HUES48 (cell line): ENCODE measurements around the gene HSPA1L.
"Not testable (repeated sequence)": the region's sequence is repeated elsewhere in the genome, so short reads cannot be mapped to it uniquely, and the experiment has no call there.

Experiments used
- H3K27ac ChIP-seq: one replicate; pipeline ENCODE4 v1.7.0; 2013; ENCODE audit warnings: low read depth, low read length, inconsistent platforms
- H3K27me3 ChIP-seq: 2 replicates; pipeline ENCODE4 v1.6.1; 2013; ENCODE audit warnings: mild to moderate bottlenecking, low read length; ENCODE audit not compliant: control insufficient read depth, insufficient read depth
- H3K36me3 ChIP-seq: 2 replicates; pipeline ENCODE4 v1.6.1; 2013; ENCODE audit warnings: low read length; ENCODE audit not compliant: control insufficient read depth, insufficient read depth
- H3K4me1 ChIP-seq: 2 replicates; pipeline ENCODE4 v1.6.1; 2013; ENCODE audit warnings: mild to moderate bottlenecking, low read length; ENCODE audit not compliant: control insufficient read depth, insufficient read depth
- H3K4me3 ChIP-seq: 2 replicates; pipeline ENCODE4 v1.5.1; 2013; ENCODE audit warnings: mild to moderate bottlenecking, low read depth, low read length
- H3K9ac ChIP-seq: 2 replicates; pipeline ENCODE4 v1.6.1; 2013; ENCODE audit warnings: mild to moderate bottlenecking, low read depth, low read length, moderate library complexity
- H3K9me3 ChIP-seq: 2 replicates; pipeline ENCODE4 v1.6.1; 2013; ENCODE audit warnings: low read length; ENCODE audit not compliant: control insufficient read depth, insufficient read depth

The HSPA1L gene

GRCh38 chr6:31815025-31815838, at the start of gene HSPA1L, which contains the start of gene HSPA1A:
Gene HSPA1L (minus strand): TSS chr6:31815283. CDS start chr6:31811972, 3,311 bp downstream.
Gene HSPA1A (plus strand): TSS chr6:31815543. CDS start chr6:31815757, 214 bp downstream.
- H3K27ac ChIP-seq: peak within 1 kb of the TSS; percentile 100
- H3K36me3 ChIP-seq: no peaks in the 10 kb centered on the region
- H3K4me1 ChIP-seq: peaks cover 10% of the 10 kb centered on the region; the same call in 1 of the 2 replicates

DNA sequence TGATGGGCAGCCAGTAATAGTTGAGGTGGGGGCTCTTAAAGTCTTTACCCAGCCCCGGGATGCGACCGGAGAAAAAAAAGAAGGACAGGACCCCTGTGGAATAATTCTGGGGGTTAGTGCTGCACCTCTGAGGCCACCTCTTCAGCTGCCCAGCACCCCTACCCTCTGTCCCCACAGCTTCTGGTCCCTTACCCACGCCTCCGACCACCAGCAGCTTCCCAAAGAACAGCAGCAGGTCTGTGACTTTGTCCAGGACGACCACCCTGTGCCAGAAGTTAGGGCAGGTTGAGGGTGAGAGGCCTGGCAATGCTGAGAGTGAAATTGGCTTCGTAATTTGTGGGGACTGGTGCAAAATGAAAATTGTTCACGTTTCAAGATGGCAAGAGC, 49.7 kb upstream of the HSPA1L start:
- Histone ChIP-seq H3K27me3 (no peaks in the 10 kb centered on the region), H3K4me3 (no peak overlapping the region), H3K4me1 (peaks cover 6% of the 10 kb centered on the region; the same call in 1 of the 2 replicates), H3K9me3 (no peaks in the 10 kb centered on the region), H3K27ac (no peak overlapping the region), H3K36me3 (peaks cover 12% of the 10 kb centered on the region), H3K9ac (no peak overlapping the region)

More at GRCh38 chr6:31815025-31815838, at the start of gene HSPA1L, which contains the start of gene HSPA1A:
- Histone ChIP-seq H3K9me3 (no peaks in the 10 kb centered on the region), H3K4me3 (peak within 1 kb of the TSS; percentile 72), H3K9ac (peak within 1 kb of the TSS; percentile 46), H3K27me3 (no peaks in the 10 kb centered on the region)

DNA sequence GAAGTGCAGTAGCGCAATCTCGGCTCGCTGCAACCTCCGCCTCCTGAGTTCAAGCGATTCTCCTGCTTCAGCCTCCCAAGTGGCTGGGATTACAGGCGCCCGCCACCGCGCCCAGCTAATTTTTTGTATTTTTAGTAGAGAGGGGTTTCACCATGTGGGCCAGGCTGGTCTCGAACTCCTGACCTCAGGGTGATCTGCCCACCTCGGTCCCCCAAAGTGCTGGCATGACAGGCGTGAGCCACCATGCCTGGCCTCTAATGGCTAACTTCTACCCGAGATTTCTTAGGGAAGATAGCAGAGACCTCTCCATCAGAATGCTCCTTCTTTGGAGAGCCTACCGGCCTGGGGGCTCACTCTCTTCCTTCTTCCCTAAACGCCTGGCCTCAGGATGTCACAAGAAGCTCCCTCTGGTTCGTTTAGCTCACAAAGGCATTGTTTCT, 49.1 kb upstream of the HSPA1L start:
- not testable (repeated sequence) for H3K27me3 ChIP-seq, H3K4me1 ChIP-seq, H3K9me3 ChIP-seq
- H3K9ac ChIP-seq: peak overlapping the region; percentile 33; the same call in 1 of the 2 replicates
- peak overlapping the region; percentile 84 for H3K27ac ChIP-seq
- H3K36me3 ChIP-seq: peaks cover 19% of the 10 kb centered on the region
- peak overlapping the region; percentile 75 for H3K4me3 ChIP-seq

DNA sequence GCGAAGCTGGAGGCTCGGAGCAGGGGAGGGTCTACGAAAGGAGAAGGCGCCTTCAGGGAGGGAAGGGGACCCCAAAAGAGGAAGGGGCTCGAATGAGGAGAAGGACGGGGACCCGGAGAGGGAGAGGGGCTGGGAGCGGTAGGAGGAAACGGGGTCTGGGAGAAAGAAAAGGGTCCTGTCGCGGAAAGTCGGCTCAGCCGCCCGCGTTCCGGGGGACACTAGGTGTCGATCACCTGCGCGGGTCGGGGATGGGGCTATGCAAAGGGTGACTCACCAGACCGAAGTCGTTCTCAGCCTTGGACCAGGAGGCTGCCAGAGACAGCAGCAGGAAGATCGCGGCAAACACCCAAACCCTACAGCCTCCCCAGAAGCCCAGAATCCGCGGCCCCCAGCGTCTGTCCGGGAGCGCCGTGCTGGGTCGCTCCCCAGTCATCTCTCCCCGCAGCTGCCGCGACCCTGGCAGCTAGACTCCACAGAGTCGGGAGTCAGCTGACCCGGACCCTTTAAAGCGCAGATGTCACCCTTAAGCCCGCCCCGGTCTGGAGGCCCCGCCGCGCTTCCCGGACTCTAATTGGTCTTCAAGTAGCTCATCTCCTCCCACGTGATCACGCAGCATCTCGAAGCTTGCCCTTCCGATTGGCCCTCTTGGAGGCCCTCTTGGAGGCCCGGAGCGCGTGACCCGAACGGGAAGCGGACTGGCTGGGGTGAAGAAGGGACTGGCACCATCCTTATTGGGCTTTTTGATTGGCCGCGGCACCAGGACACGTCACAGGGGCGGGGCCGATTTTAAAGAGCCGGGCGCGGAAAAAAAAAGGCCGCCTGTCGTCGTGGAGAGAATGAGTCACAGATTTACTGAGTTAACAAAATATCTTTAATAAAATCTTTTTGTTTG, 47.5 kb upstream of the HSPA1L start, which contains the start of gene NEU1:
TSS of gene NEU1 (minus strand) at position 478 of the 892 bp plus-strand sequence. CDS start at position 433, 45 bp downstream.
- Histone ChIP-seq H3K36me3 (peaks cover 26% of the 10 kb centered on the region), H3K9me3 (no peaks in the 10 kb centered on the region), H3K27me3 (no peaks in the 10 kb centered on the region), H3K27ac (peak within 1 kb of the TSS; percentile 84), H3K9ac (peak within 1 kb of the TSS; percentile 33), H3K4me1 (peaks cover 6% of the 10 kb centered on the region; the same call in 1 of the 2 replicates), H3K4me3 (peak within 1 kb of the TSS; percentile 89)

GRCh38 chr6:31861919-31862343, 46.8 kb upstream of the HSPA1L start:
- Histone ChIP-seq H3K27ac (no peak overlapping the region), H3K27me3 (no peaks in the 10 kb centered on the region), H3K9me3 (no peaks in the 10 kb centered on the region), H3K36me3 (peaks cover 26% of the 10 kb centered on the region), H3K4me3 (peak overlapping the region; percentile 89), H3K9ac (0 out of 2 replicates have a peak overlapping the region, but pooled peaks have one; percentile 14), H3K4me1 (peaks cover 6% of the 10 kb centered on the region; the same call in 1 of the 2 replicates)

DNA sequence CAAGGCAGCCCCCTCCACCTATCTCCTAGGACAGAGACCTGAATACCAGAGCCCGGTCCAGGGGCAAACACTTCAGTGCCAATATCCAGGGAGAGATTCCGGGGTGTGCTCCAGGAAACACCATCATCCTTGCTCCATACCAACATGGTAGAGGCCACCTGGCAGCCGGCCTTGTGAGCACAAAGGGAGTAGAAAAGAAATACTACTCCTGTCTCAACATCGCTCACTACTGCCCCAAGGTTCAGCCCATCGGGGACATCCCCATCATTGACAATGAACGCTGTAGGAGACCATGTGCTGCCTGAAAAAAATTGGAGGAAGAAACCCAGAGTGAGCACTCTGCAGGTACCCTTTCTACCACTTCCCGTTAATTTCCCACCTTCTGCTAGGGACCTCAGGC, 46.1 kb upstream of the HSPA1L start:
- Histone ChIP-seq H3K27ac (no peak overlapping the region), H3K9me3 (no peaks in the 10 kb centered on the region), H3K36me3 (peaks cover 26% of the 10 kb centered on the region), H3K9ac (no peak overlapping the region), H3K4me3 (no peak overlapping the region), H3K27me3 (no peaks in the 10 kb centered on the region), H3K4me1 (peaks cover 6% of the 10 kb centered on the region; the same call in 1 of the 2 replicates)

GRCh38 chr6:31860349-31860748, 45.3 kb upstream of the HSPA1L start:
- H3K27me3 ChIP-seq: no peaks in the 10 kb centered on the region
- no peak overlapping the region for H3K27ac ChIP-seq
- H3K4me1 ChIP-seq: peaks cover 6% of the 10 kb centered on the region; the same call in 1 of the 2 replicates
- H3K9me3 ChIP-seq: no peaks in the 10 kb centered on the region
- no peak overlapping the region for H3K4me3 ChIP-seq
- peaks cover 26% of the 10 kb centered on the region for H3K36me3 ChIP-seq
- no peak overlapping the region for H3K9ac ChIP-seq

DNA sequence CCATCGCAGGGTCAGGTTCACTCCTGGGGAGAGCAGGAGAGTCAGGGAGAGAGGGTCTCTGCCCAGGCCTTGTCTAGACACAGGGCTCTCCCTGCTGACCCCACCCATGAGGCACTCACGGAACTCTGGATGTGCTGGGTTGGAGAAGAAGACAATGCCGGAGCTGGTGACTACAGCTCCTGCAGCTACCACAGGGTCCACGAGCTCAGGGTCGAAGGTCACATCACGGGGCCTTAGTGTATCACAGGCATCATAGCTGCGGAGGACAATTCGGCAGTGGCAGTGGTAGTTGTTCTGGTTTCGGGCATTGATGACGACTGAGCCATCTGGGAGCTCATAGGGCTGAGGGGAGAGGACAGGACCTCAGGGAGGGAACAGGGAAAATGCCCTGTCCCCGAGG, 44.8 kb upstream of the HSPA1L start:
- Histone ChIP-seq H3K9ac (no peak overlapping the region), H3K4me1 (peaks cover 6% of the 10 kb centered on the region; the same call in 1 of the 2 replicates), H3K27me3 (no peaks in the 10 kb centered on the region), H3K27ac (no peak overlapping the region), H3K9me3 (no peaks in the 10 kb centered on the region), H3K36me3 (peaks cover 26% of the 10 kb centered on the region), H3K4me3 (no peak overlapping the region)

- Histone ChIP-seq H3K27ac (no peak overlapping the region), H3K27me3 (no peaks in the 10 kb centered on the region), H3K4me1 (no peaks in the 10 kb centered on the region), H3K36me3 (peaks cover 26% of the 10 kb centered on the region), H3K4me3 (no peak overlapping the region), H3K9me3 (no peaks in the 10 kb centered on the region), H3K9ac (no peak overlapping the region)
Observed at GRCh38 chr6:31858707-31859106, 43.6 kb upstream of the HSPA1L start.

DNA sequence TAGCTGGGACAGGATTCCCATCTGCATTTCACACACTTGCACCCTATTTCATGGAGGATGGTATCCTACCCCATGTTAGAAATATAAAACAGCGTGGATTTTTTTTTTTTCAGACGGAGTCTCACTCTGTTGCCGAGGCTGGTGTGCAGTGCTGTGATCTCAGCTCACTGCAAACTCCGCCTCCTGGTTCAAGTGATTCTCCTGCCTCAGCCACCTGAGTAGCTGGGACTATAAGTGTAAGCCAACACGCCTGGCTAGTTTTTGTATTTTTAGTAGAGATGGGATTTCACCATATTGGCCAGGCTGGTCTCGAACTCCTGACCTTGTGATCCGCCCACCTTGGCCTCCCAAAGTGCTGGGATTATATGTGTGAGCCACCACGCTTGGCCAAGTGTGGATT, 42.7 kb upstream of the HSPA1L start:
- not testable (repeated sequence) for H3K27me3 ChIP-seq, H3K4me3 ChIP-seq, H3K27ac ChIP-seq, H3K9me3 ChIP-seq, H3K4me1 ChIP-seq, H3K9ac ChIP-seq
- peaks cover 26% of the 10 kb centered on the region for H3K36me3 ChIP-seq
